HG03575 (cell line): ENCODE measurements around the gene ATP5PD.
"Not testable (repeated sequence)": the region's sequence is repeated elsewhere in the genome, so short reads cannot be mapped to it uniquely, and the experiment has no call there.

ENCODE experiments used
- ATAC-seq: cut with Tn5 transposase; IDR thresholded peaks from one replicate; pipeline ENCODE4 v1.9.1; 2021; ENCODE audit not compliant: unreplicated experiment, insufficient number of reproducible peaks, low FRiP score; ENCODE audit errors: extremely low read depth

Gene ATP5PD

DNA sequence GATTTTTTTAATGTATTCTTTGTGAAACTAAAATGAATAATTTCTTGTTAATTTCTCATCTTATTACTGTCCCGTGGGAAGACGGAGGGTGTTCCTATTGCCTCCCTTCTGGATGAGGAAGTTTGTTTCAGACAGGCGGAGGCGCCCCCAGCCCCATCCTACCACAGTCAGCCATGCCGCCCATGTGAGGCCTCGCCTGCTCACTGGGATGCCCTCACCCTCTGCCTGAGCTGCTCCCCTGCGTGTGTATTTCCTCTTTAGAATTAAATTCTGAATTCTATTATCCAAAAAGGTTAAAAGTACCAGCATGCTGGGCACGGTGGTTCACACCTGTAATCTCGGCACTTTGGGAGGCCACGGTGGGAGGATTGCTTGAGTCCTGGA lies 14.3 kb upstream of the ATP5PD start:
- ATAC-seq = no peak

- no peak for ATAC-seq
These were observed 13.8 kb upstream of the ATP5PD start for GRCh38 chr17:75060434-75061054.

DNA sequence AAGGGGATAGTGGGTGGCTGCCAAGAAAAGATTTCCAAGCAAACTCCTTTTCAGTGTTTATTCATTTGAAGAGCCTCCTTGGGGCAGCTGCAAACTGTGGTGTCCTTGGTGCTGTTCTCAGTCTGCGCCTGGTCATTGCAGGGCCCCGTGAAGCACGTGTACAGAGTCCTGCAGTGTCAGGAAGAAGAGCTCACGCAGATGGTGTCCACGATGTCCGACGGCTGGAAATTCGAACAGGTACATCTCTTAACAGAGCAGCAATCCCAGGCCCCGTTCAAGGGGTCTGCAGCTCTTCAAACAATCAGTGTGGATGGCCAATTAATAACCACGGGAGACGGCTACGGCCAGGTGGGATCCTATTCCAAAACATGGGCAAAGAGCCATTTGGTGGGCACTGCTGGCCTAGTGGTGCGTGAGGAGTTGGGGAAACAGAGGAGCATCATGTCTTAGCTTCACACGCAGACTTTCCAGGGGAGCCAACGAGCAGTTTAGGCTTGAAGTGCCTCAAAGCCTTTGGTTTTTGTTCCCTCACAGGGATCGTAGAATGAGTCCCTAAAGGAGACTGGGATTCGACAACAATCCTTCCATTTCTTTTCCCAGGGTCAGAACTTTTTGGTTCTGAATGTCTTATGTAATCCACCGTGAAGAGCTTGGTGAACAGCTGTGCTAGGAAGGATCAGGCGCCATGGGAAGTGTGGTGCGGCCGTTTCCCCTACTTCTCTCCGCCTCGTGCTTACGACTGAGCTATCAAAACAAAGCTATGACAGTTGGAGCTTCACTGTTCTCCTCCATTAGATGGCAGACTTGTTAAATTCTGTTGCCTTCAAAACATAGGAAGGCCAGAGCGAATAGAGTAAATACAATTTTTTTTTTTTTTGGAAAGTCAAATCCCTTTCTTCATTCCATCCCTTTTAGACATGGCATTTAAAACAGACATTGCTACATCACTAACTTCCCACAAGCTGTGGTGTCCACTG lies 12.9 kb upstream of the ATP5PD start:
- ATAC-seq = no peak

DNA sequence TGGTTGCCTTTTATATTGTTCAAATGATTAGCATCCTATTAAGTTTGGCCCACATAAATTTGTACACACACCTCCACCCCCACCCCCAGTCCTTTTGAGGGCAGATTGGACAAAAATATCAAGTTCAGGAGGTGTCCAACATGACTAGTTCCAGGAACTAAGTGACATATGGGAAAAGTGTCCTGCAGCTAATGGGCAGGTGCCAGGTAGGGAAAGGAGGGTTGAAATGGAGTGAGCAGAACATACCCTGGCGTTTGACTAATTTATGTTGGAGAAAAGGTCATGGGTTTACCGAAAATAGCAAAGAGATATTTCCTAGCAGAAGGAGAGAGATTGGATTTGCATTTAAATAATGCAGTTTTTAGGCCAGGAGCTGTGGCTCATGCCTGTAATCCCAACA lies 5.2 kb upstream of the ATP5PD start:
- no peak for ATAC-seq

- no peak for ATAC-seq
These were observed 2.9 kb upstream of the ATP5PD start for GRCh38 chr17:75049706-75050105.

DNA sequence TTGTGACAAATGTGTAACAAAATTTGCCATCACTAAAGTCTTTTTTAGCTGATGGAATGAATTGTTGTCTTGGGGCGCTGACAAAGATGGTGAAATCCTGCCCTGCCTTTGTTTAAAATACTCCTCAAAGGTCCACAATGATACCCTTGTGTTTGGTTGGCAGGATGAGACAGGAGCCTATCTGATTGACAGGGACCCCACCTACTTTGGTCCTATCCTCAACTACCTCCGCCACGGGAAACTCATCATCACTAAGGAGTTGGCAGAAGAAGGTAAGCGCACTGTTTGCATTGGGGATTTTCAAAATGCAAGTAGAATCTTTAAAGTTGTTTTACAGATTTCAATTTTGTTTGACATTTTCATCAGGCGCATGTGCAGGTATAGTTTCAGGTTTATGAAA lies 2.3 kb upstream of the ATP5PD start:
- ATAC-seq = no peak

DNA sequence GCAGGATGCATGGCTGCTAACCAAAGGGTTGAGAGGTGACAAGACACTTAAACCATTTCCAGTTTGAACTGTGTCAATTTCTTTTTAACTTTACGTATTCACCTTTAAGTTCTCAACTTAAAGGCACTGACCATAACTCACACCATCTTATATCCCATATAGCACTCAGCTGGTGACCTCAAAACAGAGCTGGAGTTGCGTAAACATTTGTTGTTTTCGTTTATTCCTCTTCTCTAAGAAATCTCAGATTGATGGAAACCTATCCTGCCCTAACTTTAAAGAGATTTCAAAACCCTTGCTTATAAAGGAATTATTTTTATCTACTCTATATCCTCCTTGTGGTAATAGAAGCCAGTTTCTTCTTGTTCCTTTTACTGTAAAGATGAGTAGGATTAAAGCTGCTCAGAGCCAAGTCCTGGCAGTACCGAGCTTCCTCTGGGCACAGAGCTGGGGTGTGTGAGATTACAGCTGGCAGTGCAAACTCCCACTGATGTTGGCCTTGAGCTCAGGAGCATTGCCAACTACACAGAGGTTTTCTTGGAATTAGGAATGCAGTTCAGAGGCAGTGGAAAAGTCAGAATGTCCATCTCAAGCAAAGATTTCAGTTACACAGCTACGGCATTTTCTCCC lies 1.6 kb upstream of the ATP5PD start:
- no peak for ATAC-seq

- ATAC-seq = no peak
These were observed 779 bp upstream of the ATP5PD start for GRCh38 chr17:75047398-75048098.

DNA sequence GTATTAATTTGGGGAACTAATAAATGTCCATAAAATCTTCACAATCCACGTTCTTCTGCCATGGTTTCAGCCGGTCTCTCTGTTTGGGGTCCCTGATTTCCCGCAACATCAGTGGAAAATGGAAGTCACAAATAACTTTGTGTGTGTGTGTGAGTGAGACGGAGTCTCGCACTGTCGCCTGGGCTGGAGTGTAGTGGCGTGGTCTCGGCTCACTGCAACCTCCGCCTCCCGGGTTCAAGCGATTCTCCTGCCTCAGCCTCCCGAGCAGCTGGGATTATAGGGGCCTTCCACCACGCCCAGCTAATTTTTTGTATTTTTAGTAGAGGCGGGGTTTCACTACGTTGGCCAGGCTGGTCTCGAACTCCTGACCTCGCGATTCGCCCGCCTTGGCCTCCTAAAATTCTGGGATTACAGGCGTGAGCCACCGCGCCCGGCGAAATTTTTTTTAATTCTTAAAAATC lies 793 bp downstream of the ATP5PD start:
- not testable (repeated sequence) for ATAC-seq

- no peak for ATAC-seq
These were observed 2.1 kb downstream of the ATP5PD start for GRCh38 chr17:75044716-75045115.

GRCh38 chr17:75043789-75044188 lies 3.0 kb downstream of the ATP5PD start:
- ATAC-seq = not testable (repeated sequence)

- no peak for ATAC-seq
These were observed 5.0 kb downstream of the ATP5PD start for GRCh38 chr17:75041656-75042280.

DNA sequence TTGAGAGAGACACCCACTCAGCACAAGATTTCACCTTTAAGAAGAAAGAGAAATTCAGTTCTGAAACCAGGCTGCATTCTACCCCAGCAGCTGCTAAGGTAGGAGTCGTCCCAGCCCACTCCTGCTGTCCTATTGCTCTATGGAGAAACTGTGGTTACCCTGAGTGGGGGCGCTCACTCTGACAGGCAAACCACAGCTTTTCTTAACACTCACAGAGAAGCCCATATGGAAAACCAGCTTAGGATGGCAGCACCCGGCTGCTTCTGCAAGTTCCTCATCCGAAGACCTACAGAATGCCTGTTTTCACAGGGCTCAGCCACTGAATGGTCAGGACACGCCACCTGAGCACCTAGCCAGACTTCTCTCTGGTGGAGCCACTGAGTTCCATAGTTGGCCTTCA lies 7.5 kb downstream of the ATP5PD start:
- ATAC-seq = no peak

DNA sequence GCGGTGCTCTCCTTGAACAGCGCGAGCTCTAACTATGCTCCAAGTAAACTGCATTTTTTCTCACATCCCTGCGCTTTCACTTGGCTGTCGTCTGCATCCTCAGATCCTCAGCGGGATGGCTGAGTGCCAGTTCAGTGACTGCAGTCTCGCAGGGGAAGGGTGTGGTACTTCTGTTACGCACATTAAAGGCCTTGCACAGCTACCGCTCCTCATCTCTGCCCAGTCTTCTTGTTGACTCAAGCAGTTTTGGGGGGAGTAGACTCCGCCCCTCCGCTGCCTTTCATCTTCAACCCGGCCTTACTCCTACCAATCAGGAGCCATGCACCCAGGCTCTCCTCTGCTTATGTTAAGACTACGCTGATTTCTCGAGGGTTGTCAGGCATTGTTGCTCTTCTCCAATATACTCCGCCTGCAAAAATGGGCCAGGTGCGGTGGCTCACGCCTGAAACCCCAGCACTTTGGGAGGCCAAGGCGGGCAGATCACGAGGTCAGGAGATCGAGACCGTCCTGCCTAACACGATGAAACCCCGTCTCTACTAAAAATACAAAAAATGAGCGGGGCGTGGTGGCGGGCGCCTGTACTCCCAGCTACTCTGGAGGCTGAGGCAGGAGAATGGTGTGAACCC lies 10.0 kb downstream of the ATP5PD start:
- ATAC-seq = no peak

DNA sequence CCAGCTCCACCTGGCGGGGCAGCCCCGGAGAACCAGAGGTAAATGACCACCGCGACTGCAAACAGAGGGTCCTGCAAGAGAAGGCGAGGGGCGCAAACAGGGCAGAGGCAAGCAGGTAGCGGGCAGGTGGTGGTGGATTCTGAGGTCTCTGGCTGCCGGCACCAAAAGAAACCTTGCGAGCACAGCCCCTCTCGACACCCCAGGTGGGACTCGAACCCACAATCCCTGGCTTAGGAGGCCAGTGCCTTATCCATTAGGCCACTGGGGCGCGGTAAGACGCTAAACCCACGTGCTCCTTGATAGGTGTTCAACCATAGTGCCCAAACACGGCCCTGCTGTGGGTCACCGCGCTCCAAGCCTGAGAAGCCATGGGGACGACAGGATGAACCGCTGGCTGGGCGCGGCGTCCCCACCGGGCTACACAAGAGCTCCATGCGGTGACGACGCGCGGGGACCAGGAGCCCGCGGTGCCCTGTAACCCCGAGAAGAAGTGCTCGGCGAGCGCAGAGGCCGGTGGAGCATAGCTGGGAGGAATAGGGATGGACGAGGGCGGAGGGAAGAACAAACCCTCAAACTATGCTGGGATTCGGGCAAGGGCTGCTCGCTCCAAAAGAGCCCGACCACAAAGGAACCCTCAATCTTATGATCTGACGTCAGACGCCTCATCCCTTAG lies 12.4 kb downstream of the ATP5PD start:
- no peak for ATAC-seq

GRCh38 chr17:75033346-75034235 lies 13.2 kb downstream of the ATP5PD start:
- no peak for ATAC-seq

DNA sequence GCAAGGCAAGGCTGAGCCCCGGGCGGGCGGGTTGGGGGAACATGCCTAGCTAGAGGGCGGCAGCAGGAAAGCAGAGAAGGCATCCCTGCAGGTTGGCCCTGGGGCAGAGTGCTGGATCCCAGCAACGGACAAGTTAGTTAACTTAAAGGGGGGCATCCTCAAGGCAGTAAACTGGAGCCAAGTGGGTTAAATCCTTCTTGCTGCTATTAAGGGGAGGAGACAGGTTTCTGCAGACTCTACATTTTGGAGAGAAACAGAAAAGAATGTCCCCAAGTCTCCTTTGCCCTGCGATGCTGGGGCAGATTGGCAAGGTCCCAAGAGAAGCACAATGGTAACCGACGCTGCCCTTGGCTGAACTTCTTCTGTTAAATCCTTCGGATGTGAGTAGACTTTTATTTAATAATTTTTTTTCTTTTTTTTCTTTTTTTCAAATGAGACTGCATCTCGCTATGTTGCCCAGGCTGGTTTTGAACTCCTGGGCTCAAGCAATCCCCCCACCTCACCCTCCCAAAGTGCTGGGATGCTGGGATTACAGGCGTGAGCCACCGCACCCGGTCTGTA lies 14.0 kb downstream of the ATP5PD start:
- ATAC-seq = no peak
